ENCODE measurements around the gene RFK. TPM values are rescaled to one million over a fixed set of nuclear protein-coding genes. Genes with fewer than 3 reads are reported as not detected.
A peak's percentile ranks its signal among the peaks of the same experiment; 100 is the strongest.

The RFK gene
- total and polyA plus RNA-seq, 2 of the 13 experiments (the other 11 are each of a cell fraction or from before 2014, with no cell fraction given): 18.2 to 37.2 TPM

DNA sequence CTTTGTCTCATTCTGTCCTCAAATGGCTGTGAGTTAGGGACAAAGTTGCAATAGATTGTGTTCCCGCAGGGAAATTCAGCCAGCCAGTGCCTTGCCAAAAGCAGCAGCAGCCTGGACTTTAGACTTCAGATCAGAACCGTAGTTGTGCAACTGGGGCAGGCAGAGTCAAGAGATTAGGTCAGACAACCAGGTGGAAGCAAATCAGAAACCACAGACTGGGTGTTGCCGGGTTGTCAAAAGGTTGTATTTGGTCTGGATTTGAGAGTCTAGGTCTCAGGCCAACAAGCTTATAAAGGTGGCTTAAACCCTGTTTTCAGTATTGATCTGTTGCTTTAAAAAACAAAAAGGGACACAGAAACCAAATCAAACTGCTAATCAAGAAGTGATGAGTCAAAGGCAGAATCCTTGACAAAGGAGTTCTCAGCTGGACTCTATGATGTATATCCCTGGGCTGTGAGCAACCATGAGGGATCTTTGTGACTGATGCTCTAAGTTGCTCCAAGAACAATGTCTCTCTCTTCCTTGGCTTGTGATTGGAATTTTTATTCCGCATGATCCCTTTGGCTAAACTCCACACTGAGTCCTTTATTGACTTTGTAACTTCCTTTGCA is 20.9 kb downstream of the RFK start (continued):
- peak; percentile 53; the same call in 1 of the 2 replicates for TF ChIP-seq MIER2 (CRISPR knock-in tag; IDR thresholded peaks at IDR 0.05)
- 0 out of 2 replicates have a peak, but pooled peaks have one; percentile 65 for TF ChIP-seq NFIC (IDR thresholded peaks at IDR 0.05; ENCODE audit: low read length)
- no peak for TF ChIP-seq NFE2L1 (CRISPR knock-in tag; IDR thresholded peaks at IDR 0.05; ENCODE audit: borderline replicate concordance)
- peak; percentile 55; the same call in 1 of the 2 replicates for TF ChIP-seq ZNF629 (CRISPR knock-in tag; conservative IDR thresholded peaks at IDR 0.05)
- TF ChIP-seq, protein P1, sequence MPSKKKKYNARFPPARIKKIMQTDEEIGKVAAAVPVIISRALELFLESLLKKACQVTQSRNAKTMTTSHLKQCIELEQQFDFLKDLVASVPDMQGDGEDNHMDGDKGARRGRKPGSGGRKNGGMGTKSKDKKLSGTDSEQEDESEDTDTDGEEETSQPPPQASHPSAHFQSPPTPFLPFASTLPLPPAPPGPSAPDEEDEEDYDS (CRISPR knock-in tag; IDR thresholded peaks at IDR 0.05): no peak
- peak; percentile 85 for TF ChIP-seq FOXO1 (CRISPR knock-in tag; IDR thresholded peaks at IDR 0.05)
- TF ChIP-seq EZH2 (conservative IDR thresholded peaks at IDR 0.05; ENCODE audit: low read depth, low read length): no peak
- 0 out of 2 replicates have a peak, but pooled peaks have one; percentile 43 for TF ChIP-seq ZSCAN20 (CRISPR knock-in tag; IDR thresholded peaks at IDR 0.05; ENCODE audit: borderline replicate concordance)
- 0 out of 2 replicates have a peak, but pooled peaks have one; percentile 34 for TF ChIP-seq PHF8 (CRISPR knock-in tag; IDR thresholded peaks at IDR 0.05)
- TF ChIP-seq KAT8 (CRISPR knock-in tag; IDR thresholded peaks at IDR 0.05): peak; percentile 74
- no peak for TF ChIP-seq NFE2L2 (IDR thresholded peaks at IDR 0.05; ENCODE audit: low read length)
- TF ChIP-seq ZNF773 (CRISPR knock-in tag; IDR thresholded peaks at IDR 0.05; ENCODE audit: borderline replicate concordance): no peak
- TF ChIP-seq, protein P2, sequence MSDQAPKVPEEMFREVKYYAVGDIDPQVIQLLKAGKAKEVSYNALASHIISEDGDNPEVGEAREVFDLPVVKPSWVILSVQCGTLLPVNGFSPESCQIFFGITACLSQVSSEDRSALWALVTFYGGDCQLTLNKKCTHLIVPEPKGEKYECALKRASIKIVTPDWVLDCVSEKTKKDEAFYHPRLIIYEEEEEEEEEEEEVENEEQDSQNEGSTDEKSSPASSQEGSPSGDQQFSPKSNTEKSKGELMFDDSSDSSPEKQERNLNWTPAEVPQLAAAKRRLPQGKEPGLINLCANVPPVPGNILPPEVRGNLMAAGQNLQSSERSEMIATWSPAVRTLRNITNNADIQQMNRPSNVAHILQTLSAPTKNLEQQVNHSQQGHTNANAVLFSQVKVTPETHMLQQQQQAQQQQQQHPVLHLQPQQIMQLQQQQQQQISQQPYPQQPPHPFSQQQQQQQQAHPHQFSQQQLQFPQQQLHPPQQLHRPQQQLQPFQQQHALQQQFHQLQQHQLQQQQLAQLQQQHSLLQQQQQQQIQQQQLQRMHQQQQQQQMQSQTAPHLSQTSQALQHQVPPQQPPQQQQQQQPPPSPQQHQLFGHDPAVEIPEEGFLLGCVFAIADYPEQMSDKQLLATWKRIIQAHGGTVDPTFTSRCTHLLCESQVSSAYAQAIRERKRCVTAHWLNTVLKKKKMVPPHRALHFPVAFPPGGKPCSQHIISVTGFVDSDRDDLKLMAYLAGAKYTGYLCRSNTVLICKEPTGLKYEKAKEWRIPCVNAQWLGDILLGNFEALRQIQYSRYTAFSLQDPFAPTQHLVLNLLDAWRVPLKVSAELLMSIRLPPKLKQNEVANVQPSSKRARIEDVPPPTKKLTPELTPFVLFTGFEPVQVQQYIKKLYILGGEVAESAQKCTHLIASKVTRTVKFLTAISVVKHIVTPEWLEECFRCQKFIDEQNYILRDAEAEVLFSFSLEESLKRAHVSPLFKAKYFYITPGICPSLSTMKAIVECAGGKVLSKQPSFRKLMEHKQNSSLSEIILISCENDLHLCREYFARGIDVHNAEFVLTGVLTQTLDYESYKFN (CRISPR knock-in tag; conservative IDR thresholded peaks at IDR 0.05): peak; percentile 93
- TF ChIP-seq ARID2 (CRISPR knock-in tag; IDR thresholded peaks at IDR 0.05; ENCODE audit: borderline replicate concordance): peak; percentile 76; the same call in 1 of the 2 replicates
- TF ChIP-seq RCOR2 (CRISPR knock-in tag; IDR thresholded peaks at IDR 0.05): 0 out of 2 replicates have a peak, but pooled peaks have one; percentile 72
- peak; percentile 58; the same call in 1 of the 2 replicates for TF ChIP-seq ZNF747 (CRISPR knock-in tag; IDR thresholded peaks at IDR 0.05; ENCODE audit: borderline replicate concordance)
- TF ChIP-seq BORCS8-MEF2B (CRISPR knock-in tag; IDR thresholded peaks at IDR 0.05): peak; percentile 55; the same call in 1 of the 2 replicates
- TF ChIP-seq, protein P3, sequence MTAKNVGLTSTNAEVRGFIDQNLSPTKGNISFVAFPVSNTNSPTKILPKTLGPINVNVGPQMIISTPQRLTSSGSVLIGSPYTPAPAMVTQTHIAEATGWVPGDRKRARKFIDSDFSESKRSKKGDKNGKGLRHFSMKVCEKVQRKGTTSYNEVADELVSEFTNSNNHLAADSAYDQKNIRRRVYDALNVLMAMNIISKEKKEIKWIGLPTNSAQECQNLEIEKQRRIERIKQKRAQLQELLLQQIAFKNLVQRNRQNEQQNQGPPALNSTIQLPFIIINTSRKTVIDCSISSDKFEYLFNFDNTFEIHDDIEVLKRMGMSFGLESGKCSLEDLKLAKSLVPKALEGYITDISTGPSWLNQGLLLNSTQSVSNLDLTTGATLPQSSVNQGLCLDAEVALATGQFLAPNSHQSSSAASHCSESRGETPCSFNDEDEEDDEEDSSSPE (CRISPR knock-in tag; IDR thresholded peaks at IDR 0.05): no peak
- peak; percentile 69 for TF ChIP-seq ZBTB21 (CRISPR knock-in tag; IDR thresholded peaks at IDR 0.05)
- peak; percentile 26; the same call in 1 of the 2 replicates for TF ChIP-seq KDM2A (CRISPR knock-in tag; IDR thresholded peaks at IDR 0.05; ENCODE audit: borderline replicate concordance, low read depth)
- TF ChIP-seq, protein P4, sequence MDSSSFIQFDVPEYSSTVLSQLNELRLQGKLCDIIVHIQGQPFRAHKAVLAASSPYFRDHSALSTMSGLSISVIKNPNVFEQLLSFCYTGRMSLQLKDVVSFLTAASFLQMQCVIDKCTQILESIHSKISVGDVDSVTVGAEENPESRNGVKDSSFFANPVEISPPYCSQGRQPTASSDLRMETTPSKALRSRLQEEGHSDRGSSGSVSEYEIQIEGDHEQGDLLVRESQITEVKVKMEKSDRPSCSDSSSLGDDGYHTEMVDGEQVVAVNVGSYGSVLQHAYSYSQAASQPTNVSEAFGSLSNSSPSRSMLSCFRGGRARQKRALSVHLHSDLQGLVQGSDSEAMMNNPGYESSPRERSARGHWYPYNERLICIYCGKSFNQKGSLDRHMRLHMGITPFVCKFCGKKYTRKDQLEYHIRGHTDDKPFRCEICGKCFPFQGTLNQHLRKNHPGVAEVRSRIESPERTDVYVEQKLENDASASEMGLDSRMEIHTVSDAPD (CRISPR knock-in tag; IDR thresholded peaks at IDR 0.05): peak; percentile 96
- TF ChIP-seq SPEN (CRISPR knock-in tag; IDR thresholded peaks at IDR 0.05; ENCODE audit: low read depth): 0 out of 2 replicates have a peak, but pooled peaks have one; percentile 33
- peak; percentile 63; the same call in 1 of the 2 replicates for TF ChIP-seq ZBTB20 (CRISPR knock-in tag; IDR thresholded peaks at IDR 0.05; ENCODE audit: borderline replicate concordance, low read depth)
- TF ChIP-seq, protein P5, sequence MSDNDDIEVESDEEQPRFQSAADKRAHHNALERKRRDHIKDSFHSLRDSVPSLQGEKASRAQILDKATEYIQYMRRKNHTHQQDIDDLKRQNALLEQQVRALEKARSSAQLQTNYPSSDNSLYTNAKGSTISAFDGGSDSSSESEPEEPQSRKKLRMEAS (IDR thresholded peaks at IDR 0.05): peak; percentile 65

Measured in HepG2 (cell line).